ENCODE data around the gene DHRS2. TPM values are rescaled to one million over a fixed set of nuclear protein-coding genes. Genes with fewer than 3 reads are reported as not detected.

DHRS2 gene
- polyA plus RNA-seq, 1 of the 3 experiments (the other 2 are of a cell fraction), result 1.2 TPM

DNA sequence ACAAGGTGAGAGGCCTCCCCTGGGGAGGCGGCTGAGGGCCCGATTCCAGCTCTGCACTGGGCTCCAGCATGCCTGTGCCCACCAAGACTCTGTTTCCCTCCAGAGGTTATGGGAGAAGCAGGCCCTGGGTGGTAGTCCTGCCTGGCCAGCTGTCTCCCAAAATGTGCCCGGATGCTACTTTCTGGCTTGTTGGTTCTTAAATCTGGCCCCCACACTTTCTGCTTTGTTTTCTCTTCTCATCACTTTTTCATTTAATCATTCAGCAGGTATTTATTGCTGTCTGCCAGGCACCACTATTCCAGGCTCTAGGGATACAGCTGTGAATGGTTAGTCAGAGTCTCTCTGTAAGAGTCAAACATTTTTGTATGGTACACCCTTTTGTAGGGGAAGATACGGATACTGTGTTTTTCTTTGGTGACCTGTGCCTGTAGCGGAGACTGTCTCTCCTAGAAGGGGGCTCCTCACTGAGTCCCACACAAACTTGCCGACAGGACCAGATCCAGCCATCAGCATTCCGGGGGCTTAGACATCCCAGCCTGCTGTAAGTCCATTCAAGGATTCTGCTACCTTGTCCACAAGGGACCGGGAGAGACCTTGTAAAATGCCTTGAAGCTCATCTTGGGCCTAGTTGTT lies 3.8 kb downstream of the DHRS2 start:
- Histone ChIP-seq H2AFZ (ENCODE audit: low read depth) (no peak overlapping the region), H3K4me3 (ENCODE audit: low read depth in 2 of 2, low read length in 1 of 2) (no peak overlapping the region), H4K20me1 (ENCODE audit: insufficient read depth) (no peaks in the 10 kb centered on the region), H3K27me3 (ENCODE audit: insufficient read depth) (no peaks in the 10 kb centered on the region), H3K9me2 (no peaks in the 10 kb centered on the region), H3K4me1 (ENCODE audit: control insufficient read depth in 1 of 2, insufficient read depth in 2 of 2, low read depth in 1 of 2, low read length in 1 of 2) (peaks cover 12 to 15% of the 10 kb centered on the region in 2 experiments; a peak in 2 of 4 replicates), H3K4me2 (no peak overlapping the region; the same call in 1 of the 2 replicates), H3K36me3 (replicated peaks in 1 of 2; ENCODE audit: control insufficient read depth in 1 of 2, insufficient read depth in 2 of 2, low read length in 1 of 2) (no peaks in the 10 kb centered on the region), H3K79me2 (ENCODE audit: insufficient read depth) (no peaks in the 10 kb centered on the region), H3K9me3 (no peaks in the 10 kb centered on the region), H3F3A (replicated peaks; ENCODE audit: insufficient read depth) (no peaks in the 10 kb centered on the region), H3K9ac (no peak overlapping the region), H3K27ac (ENCODE audit: low read depth in 2 of 2, low read length in 1 of 2) (no peak overlapping the region)
- TF ChIP-seq FOSL2 (IDR thresholded peaks at IDR 0.05; ENCODE audit: borderline replicate concordance, low read depth), result no peak
- TF ChIP-seq GATA2 (CRISPR knock-in tag; IDR thresholded peaks at IDR 0.05), result no peak
- TF ChIP-seq, protein P1, sequence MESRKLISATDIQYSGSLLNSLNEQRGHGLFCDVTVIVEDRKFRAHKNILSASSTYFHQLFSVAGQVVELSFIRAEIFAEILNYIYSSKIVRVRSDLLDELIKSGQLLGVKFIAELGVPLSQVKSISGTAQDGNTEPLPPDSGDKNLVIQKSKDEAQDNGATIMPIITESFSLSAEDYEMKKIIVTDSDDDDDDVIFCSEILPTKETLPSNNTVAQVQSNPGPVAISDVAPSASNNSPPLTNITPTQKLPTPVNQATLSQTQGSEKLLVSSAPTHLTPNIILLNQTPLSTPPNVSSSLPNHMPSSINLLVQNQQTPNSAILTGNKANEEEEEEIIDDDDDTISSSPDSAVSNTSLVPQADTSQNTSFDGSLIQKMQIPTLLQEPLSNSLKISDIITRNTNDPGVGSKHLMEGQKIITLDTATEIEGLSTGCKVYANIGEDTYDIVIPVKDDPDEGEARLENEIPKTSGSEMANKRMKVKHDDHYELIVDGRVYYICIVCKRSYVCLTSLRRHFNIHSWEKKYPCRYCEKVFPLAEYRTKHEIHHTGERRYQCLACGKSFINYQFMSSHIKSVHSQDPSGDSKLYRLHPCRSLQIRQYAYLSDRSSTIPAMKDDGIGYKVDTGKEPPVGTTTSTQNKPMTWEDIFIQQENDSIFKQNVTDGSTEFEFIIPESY (IDR thresholded peaks at IDR 0.05; ENCODE audit: borderline replicate concordance, low read depth), result no peak
- TF ChIP-seq GABPA (IDR thresholded peaks at IDR 0.05; ENCODE audit: low read depth), result no peak
- no peak for TF ChIP-seq JUND (IDR thresholded peaks at IDR 0.05)
- TF ChIP-seq EZH2phosphoT487 (IDR thresholded peaks at IDR 0.05; ENCODE audit: borderline replicate concordance, low read depth), result no peak
- no peak for TF ChIP-seq NRF1 (IDR thresholded peaks at IDR 0.05; ENCODE audit: low read depth, low read length)
- DNase-seq, result no peak
- ChIA-PET POLR2A (interaction anchor here (0.6 kb wide), 1 partner anchor 288 kb away, joined by 3 read pairs; no protein-coding TSS in a partner anchor), CTCF (interaction anchor here (1.5 to 2.7 kb wide), 3 partner anchors 7 to 271 kb away, joined by 5 to 35 read pairs (median 5); no protein-coding TSS in a partner anchor)
- 75% methylated on average over 4 of the region's 8 CpGs for WGBS (ENCODE audit: low lambda C conversion rate)

DNA sequence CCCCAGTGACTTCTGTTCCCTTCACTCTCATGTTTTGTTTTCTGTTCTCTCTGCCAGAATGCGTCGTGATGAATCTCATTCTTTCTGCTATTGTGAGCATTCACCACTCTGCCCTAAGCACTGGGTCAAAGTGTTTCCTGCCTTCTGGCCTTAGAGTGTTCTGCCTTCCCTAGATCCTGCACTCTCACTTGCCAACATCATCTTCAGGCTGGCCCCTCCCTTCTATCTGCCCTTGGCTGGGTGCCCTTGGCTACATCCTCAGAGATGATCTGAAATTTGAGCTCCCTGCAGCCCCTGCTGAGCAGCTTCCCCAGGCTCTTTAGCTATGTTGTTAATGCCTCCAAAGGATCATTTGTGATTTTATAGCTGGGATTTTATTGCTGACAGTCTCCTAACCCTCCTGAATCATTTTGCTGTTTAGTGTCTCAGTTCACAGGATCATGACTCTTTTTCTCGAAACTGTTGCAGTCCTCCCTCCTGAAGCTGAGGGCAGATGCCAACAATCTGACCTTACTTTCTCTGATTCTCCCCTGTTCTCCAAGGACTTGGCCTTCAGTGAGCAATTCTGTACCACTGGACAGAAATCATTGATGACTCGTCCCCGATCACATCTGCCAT lies 4.5 kb downstream of the DHRS2 start:
- Histone ChIP-seq H3K79me2 (ENCODE audit: insufficient read depth) (no peaks in the 10 kb centered on the region), H3K4me2 (peak overlapping the region; percentile 1; the same call in 1 of the 2 replicates), H3K27me3 (ENCODE audit: insufficient read depth) (no peaks in the 10 kb centered on the region), H3K4me3 (ENCODE audit: low read depth in 2 of 2, low read length in 1 of 2) (no peak overlapping the region), H3K9me2 (no peaks in the 10 kb centered on the region), H3K9ac (no peak overlapping the region), H3K36me3 (replicated peaks in 1 of 2; ENCODE audit: control insufficient read depth in 1 of 2, insufficient read depth in 2 of 2, low read length in 1 of 2) (no peaks in the 10 kb centered on the region), H2AFZ (ENCODE audit: low read depth) (no peak overlapping the region), H3K27ac (ENCODE audit: low read depth in 2 of 2, low read length in 1 of 2) (no peak overlapping the region), H4K20me1 (ENCODE audit: insufficient read depth) (no peaks in the 10 kb centered on the region), H3K9me3 (no peaks in the 10 kb centered on the region), H3F3A (replicated peaks; ENCODE audit: insufficient read depth) (no peaks in the 10 kb centered on the region), H3K4me1 (ENCODE audit: control insufficient read depth in 1 of 2, insufficient read depth in 2 of 2, low read depth in 1 of 2, low read length in 1 of 2) (peaks cover 12 to 15% of the 10 kb centered on the region in 2 experiments; a peak in 2 of 4 replicates)
- ChIA-PET POLR2A (no interaction called here), CTCF (interaction anchor here (1.1 to 2.7 kb wide), 4 partner anchors 8 to 270 kb away, joined by 3 to 35 read pairs (median 5); no protein-coding TSS in a partner anchor)
- no peak for TF ChIP-seq RCOR1 (IDR thresholded peaks at IDR 0.05; ENCODE audit: low read length)
- TF ChIP-seq, protein P2, sequence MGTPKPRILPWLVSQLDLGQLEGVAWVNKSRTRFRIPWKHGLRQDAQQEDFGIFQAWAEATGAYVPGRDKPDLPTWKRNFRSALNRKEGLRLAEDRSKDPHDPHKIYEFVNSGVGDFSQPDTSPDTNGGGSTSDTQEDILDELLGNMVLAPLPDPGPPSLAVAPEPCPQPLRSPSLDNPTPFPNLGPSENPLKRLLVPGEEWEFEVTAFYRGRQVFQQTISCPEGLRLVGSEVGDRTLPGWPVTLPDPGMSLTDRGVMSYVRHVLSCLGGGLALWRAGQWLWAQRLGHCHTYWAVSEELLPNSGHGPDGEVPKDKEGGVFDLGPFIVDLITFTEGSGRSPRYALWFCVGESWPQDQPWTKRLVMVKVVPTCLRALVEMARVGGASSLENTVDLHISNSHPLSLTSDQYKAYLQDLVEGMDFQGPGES (IDR thresholded peaks at IDR 0.05; ENCODE audit: low read depth, low read length), result no peak
- peak; percentile 49; the same call in 1 of the 2 replicates for TF ChIP-seq NFIC (IDR thresholded peaks at IDR 0.05; ENCODE audit: borderline replicate concordance)
- TF ChIP-seq NRF1 (IDR thresholded peaks at IDR 0.05; ENCODE audit: low read depth, low read length), result 0 out of 2 replicates have a peak, but pooled peaks have one; percentile 5
- peak; percentile 24 for DNase-seq
- 59% methylated on average over 5 of the region's 5 CpGs for WGBS (ENCODE audit: low lambda C conversion rate)

All from SK-N-SH (cell line).